SU-DHL-6 (cell line): ENCODE results near the gene CADM2.

Experiments
- H2AFZ ChIP-seq: fragments of 200-600 bp; sonication (generic); 2 replicates; pipeline ENCODE4 v1.6.1; 2014; ENCODE audit warnings: low read depth, mild to moderate bottlenecking, moderate library complexity, mixed read lengths, antibody characterized with exemption, low read length; ENCODE audit not compliant: severe bottlenecking
- H3F3A ChIP-seq: fragments of 200-600 bp; shearing (Covaris generic); 2 replicates; pipeline ENCODE4 v1.6.0; 2016; ENCODE audit warnings: antibody characterized with exemption, mild to moderate bottlenecking; ENCODE audit not compliant: insufficient read depth
- H3K27ac ChIP-seq: fragments of 200-600 bp; sonication (generic); 2 replicates; pipeline ENCODE4 v1.5.1; 2016; ENCODE audit warnings: low read depth, mild to moderate bottlenecking, low read length, moderate library complexity, mixed read lengths
- H3K27me3 ChIP-seq: fragments of 200-600 bp; sonication (generic), shearing (Covaris generic); 2 replicates; pipeline ENCODE4 v1.6.0; 2014; ENCODE audit warnings: mild to moderate bottlenecking, low read length
- H3K36me3 ChIP-seq: fragments of 200-600 bp; sonication (generic); 2 replicates; pipeline ENCODE4 v1.6.1; 2014; ENCODE audit warnings: mild to moderate bottlenecking, low read length, mixed read lengths
- H3K4me2 ChIP-seq: fragments of 300-600, 200-600 bp; shearing (Covaris generic), sonication (generic); 2 replicates; pipeline ENCODE4 v1.6.0; 2014; ENCODE audit warnings: low read length, low read depth, mild to moderate bottlenecking; ENCODE audit not compliant: poor library complexity, severe bottlenecking
- H3K4me3 ChIP-seq: fragments of 200-600 bp; sonication (generic); 2 replicates; pipeline ENCODE4 v1.5.1; 2014; ENCODE audit warnings: antibody characterized with exemption, low read length, mild to moderate bottlenecking, mixed read lengths; ENCODE audit not compliant: insufficient read depth, poor library complexity, severe bottlenecking
- H3K79me2 ChIP-seq: fragments of 200-600 bp; sonication (generic); 2 replicates; pipeline ENCODE4 v1.6.1; 2014; ENCODE audit warnings: mild to moderate bottlenecking, low read length, moderate library complexity; ENCODE audit not compliant: insufficient read depth
- H3K9ac ChIP-seq: fragments of 200-600 bp; sonication (generic); 2 replicates; pipeline ENCODE4 v1.7.0; 2014; ENCODE audit warnings: mild to moderate bottlenecking, low read length
- H3K9me2 ChIP-seq: fragments of 200-600 bp; sonication (generic); replicated peaks from 2 replicates; pipeline ENCODE4 v1.6.1; 2014; ENCODE audit warnings: low read length; ENCODE audit not compliant: insufficient read depth
- H3K9me3 ChIP-seq: fragments of 200-600 bp; sonication (generic); 2 replicates; pipeline ENCODE4 v1.6.1; 2014; ENCODE audit warnings: low read length, mixed read lengths; ENCODE audit not compliant: insufficient read depth
- H4K20me1 ChIP-seq: fragments of 200-600 bp; sonication (generic); 2 replicates; pipeline ENCODE4 v1.6.1; 2014; ENCODE audit warnings: low read depth, mild to moderate bottlenecking, antibody characterized with exemption, low read length, moderate library complexity, mixed read lengths
- CTCF ChIP-seq: fragments of 200-600 bp; sonication (generic); IDR thresholded peaks from one replicate; pipeline ENCODE4 v1.5.1; 2017; ENCODE audit warnings: antibody characterized with exemption, mild to moderate bottlenecking, low read length, moderate library complexity; ENCODE audit not compliant: insufficient read depth, poor library complexity, severe bottlenecking
- EZH2phosphoT487 ChIP-seq: fragments of 200-600 bp; sonication (generic), shearing (Covaris generic); conservative IDR thresholded peaks from 2 replicates; pipeline ENCODE4 v1.6.1; 2018; ENCODE audit warnings: mild to moderate bottlenecking, antibody characterized with exemption, low read length, moderate library complexity, mixed read lengths

The CADM2 gene

DNA sequence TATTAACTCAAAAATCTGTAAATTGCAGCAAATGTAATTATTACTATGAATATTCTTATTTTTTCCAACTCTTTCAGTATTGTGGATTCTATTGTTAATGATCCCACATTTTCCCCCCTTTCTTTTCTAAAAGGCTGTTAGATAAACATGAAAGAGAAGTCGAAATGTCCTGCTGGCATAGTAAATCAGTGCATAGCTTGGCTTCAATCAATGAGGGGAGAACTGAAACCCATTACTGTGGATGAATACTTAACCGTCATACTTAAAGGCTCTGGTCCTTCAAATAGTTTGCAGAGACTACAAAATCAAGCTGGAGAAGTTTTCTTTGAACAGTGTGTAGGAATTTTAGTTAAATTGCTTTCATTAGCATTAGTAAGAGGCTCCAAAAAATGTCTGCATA, 667.9 kb downstream of the CADM2 start:
- H3K36me3 ChIP-seq, result no peaks in the 10 kb centered on the region
- H2AFZ ChIP-seq, result no peak overlapping the region
- no peak for TF ChIP-seq CTCF
- TF ChIP-seq EZH2phosphoT487, result no peak
- no peak overlapping the region for H3K4me3 ChIP-seq
- H3K4me2 ChIP-seq, result no peak overlapping the region
- no peaks in the 10 kb centered on the region for H3K27me3 ChIP-seq
- H3K79me2 ChIP-seq, result no peaks in the 10 kb centered on the region
- H3K27ac ChIP-seq, result no peak overlapping the region
- H4K20me1 ChIP-seq, result no peaks in the 10 kb centered on the region
- no peak overlapping the region for H3K9ac ChIP-seq
- no peaks in the 10 kb centered on the region for H3K9me2 ChIP-seq
- H3F3A ChIP-seq, result no peaks in the 10 kb centered on the region
- no peaks in the 10 kb centered on the region for H3K9me3 ChIP-seq

GRCh38 chr3:85627932-85628331, 669.1 kb downstream of the CADM2 start:
- H3K9me2 ChIP-seq, result no peaks in the 10 kb centered on the region
- no peak for TF ChIP-seq EZH2phosphoT487
- no peak for TF ChIP-seq CTCF
- H3K79me2 ChIP-seq, result no peaks in the 10 kb centered on the region
- H3K9ac ChIP-seq, result no peak overlapping the region
- H3K4me2 ChIP-seq, result no peak overlapping the region
- no peaks in the 10 kb centered on the region for H3F3A ChIP-seq
- no peak overlapping the region for H3K4me3 ChIP-seq
- H3K36me3 ChIP-seq, result no peaks in the 10 kb centered on the region
- no peaks in the 10 kb centered on the region for H3K9me3 ChIP-seq
- H4K20me1 ChIP-seq, result no peaks in the 10 kb centered on the region
- H3K27ac ChIP-seq, result no peak overlapping the region
- H2AFZ ChIP-seq, result no peak overlapping the region
- H3K27me3 ChIP-seq, result no peaks in the 10 kb centered on the region

DNA sequence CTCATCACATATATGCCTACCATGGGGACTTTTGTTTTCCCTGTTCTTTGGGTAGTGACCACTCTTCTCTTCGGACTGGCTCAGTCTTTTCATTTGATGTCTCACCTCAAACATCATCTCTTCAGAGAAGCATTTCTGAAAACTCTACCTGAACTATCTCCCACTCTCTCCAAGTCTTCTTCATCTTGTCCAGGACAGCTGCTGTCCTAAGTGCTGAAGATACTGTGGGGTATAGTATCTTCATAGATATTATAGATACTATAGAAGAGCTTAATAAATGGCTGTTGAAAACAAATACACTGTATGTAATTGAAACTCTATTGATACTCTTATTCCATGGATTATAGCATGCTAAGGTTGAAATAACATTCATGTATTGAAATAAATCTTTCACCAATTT, 672.3 kb downstream of the CADM2 start:
- Histone ChIP-seq H3K79me2 (no peaks in the 10 kb centered on the region), H3K36me3 (no peaks in the 10 kb centered on the region), H3K9me3 (no peaks in the 10 kb centered on the region), H3K4me2 (no peak overlapping the region), H3F3A (no peaks in the 10 kb centered on the region), H4K20me1 (no peaks in the 10 kb centered on the region), H3K4me3 (no peak overlapping the region), H3K27ac (no peak overlapping the region), H2AFZ (no peak overlapping the region), H3K9ac (no peak overlapping the region), H3K9me2 (no peaks in the 10 kb centered on the region), H3K27me3 (no peaks in the 10 kb centered on the region)
- TF ChIP-seq CTCF (no peak), EZH2phosphoT487 (no peak)

GRCh38 chr3:85632921-85633320, 674.1 kb downstream of the CADM2 start:
- H3F3A ChIP-seq, result no peaks in the 10 kb centered on the region
- no peaks in the 10 kb centered on the region for H3K9me2 ChIP-seq
- TF ChIP-seq CTCF (no peak), EZH2phosphoT487 (no peak)
- no peaks in the 10 kb centered on the region for H3K27me3 ChIP-seq
- no peaks in the 10 kb centered on the region for H4K20me1 ChIP-seq
- no peaks in the 10 kb centered on the region for H3K79me2 ChIP-seq
- H3K9ac ChIP-seq, result no peak overlapping the region
- no peaks in the 10 kb centered on the region for H3K9me3 ChIP-seq
- H3K4me3 ChIP-seq, result no peak overlapping the region
- no peak overlapping the region for H3K27ac ChIP-seq
- no peak overlapping the region for H3K4me2 ChIP-seq
- no peaks in the 10 kb centered on the region for H3K36me3 ChIP-seq
- H2AFZ ChIP-seq, result no peak overlapping the region
